ENCODE data around the gene GALNS. TPM values are rescaled to one million over a fixed set of nuclear protein-coding genes. Genes with fewer than 3 reads are reported as not detected.

The GALNS gene
- total and polyA plus RNA-seq, 2 of the 8 experiments (the other 6 are each of a cell fraction or from before 2014, with no cell fraction given), result 8.9 to 17.8 TPM

DNA sequence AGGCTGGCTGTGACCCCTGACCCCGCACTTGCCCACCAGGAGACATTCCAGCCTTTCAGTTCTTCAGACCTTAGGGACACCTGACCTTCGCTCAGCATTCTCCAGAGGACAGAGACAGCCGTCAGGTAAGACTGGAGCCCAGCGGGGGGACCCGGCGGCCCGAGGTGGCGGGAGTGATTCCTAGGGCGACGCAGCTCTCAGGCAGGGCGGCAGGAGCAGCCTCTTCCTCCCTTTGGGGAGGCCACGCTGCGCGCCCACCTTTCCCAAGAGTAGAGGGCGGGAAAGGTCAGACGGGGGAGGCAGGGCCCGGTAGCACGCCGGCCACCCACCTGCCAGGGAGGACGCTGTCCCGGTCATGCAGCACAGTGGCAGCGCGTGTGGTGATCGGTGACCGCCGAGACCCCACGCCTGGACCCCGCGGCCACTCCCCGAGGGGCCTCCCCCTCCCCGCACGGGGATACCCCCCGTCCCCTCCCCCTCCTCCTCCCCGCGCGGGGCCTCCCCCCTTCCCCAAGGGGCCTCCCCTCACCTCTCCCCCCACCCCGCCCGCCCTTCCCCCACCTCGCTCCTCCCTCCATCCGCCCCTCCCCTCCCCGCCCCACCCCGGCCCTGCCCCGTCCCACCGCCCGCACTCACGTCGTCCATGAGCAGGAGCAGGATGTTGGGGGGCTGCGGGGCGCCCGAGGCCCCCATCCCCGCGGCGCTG is 472 bp downstream of the GALNS start:
- Histone ChIP-seq H2BK20ac (ENCODE audit: low read length) (no peak overlapping the region), H4K91ac (replicated peaks; ENCODE audit: insufficient read length, low read length) (peak overlapping the region; percentile 53), H3K18ac (ENCODE audit: extremely low read depth, low read length) (no peak overlapping the region; the same call in 1 of the 2 replicates), H4K5ac (ENCODE audit: insufficient read length, low read depth, low read length) (peak overlapping the region; percentile 4), H3K79me1 (ENCODE audit: low read depth, low read length) (peaks cover 4% of the 10 kb centered on the region; the same call in 1 of the 2 replicates), H2BK15ac (ENCODE audit: low read length) (no peak overlapping the region), H3K14ac (ENCODE audit: insufficient read length) (no peak overlapping the region), H3K4me2 (ENCODE audit: insufficient read depth in 1 of 2, low read depth in 2 of 2, low read length in 2 of 2) (peak overlapping the region; percentile 49 to 100), H3K4ac (replicated peaks; ENCODE audit: insufficient read length, low read depth, low read length) (no peak overlapping the region), H2BK12ac (ENCODE audit: low read depth, low read length) (no peak overlapping the region), H3K56ac (replicated peaks; ENCODE audit: insufficient read length, low read depth, low read length) (no peak overlapping the region), H3K9ac (replicated peaks in 1 of 4; ENCODE audit: extremely low read depth in 1 of 4, low read depth in 3 of 4, low read length in 3 of 4) (no peak overlapping the region; a peak in 2 of 7 replicates), H3K79me2 (ENCODE audit: control insufficient read depth in 1 of 2, insufficient read depth in 2 of 2, low read length in 2 of 2) (peaks cover 0 to 12% of the 10 kb centered on the region in 2 experiments; a peak in 1 of 4 replicates), H3K4me3 (ENCODE audit: extremely low read depth in 1 of 4, insufficient read depth in 2 of 4, low read depth in 3 of 4, low read length in 4 of 4) (peak overlapping the region; percentile 51 to 94 (median 77)), H2BK5ac (ENCODE audit: low read depth, low read length) (no peak overlapping the region; the same call in 1 of the 2 replicates), H3K23me2 (ENCODE audit: low read depth, low read length) (peaks cover 2% of the 10 kb centered on the region), H4K20me1 (replicated peaks in 1 of 2; ENCODE audit: control insufficient read depth in 1 of 2, insufficient read depth in 2 of 2, low read length in 2 of 2) (peaks cover 4 to 10% of the 10 kb centered on the region in 2 experiments), H3K4me1 (replicated peaks in 1 of 4; ENCODE audit: control insufficient read depth in 3 of 4, insufficient read depth in 4 of 4, low read length in 3 of 4) (peaks cover 0 to 5% (median 3%) of the 10 kb centered on the region in 4 experiments; a peak in 5 of 7 replicates), H2AFZ (ENCODE audit: low read length) (no peak overlapping the region), H4K8ac (ENCODE audit: extremely low read depth, insufficient read depth, low read length) (no peak overlapping the region; the same call in 1 of the 2 replicates), H3K9me3 (ENCODE audit: insufficient read depth in 2 of 2, low read depth in 1 of 2, low read length in 1 of 2) (peaks cover 0 to 5% of the 10 kb centered on the region in 2 experiments; a peak in 1 of 4 replicates), H3K23ac (ENCODE audit: insufficient read length) (no peak overlapping the region), H2BK120ac (replicated peaks; ENCODE audit: low read depth, low read length) (no peak overlapping the region), H3K27ac (ENCODE audit: low read depth, low read length) (no peak overlapping the region; the same call in 1 of the 2 replicates), H3K36me3 (ENCODE audit: control insufficient read depth in 2 of 4, insufficient read depth in 4 of 4, low read length in 3 of 4) (peaks cover 10 to 19% (median 13%) of the 10 kb centered on the region in 4 experiments), H3K27me3 (replicated peaks in 1 of 4; ENCODE audit: control insufficient read depth in 3 of 4, extremely low read depth in 1 of 4, insufficient read depth in 3 of 4, low read length in 3 of 4) (no peaks in the 10 kb centered on the region), H2AK5ac (ENCODE audit: low read depth, low read length) (no peak overlapping the region)
- ChIA-PET CTCF (ENCODE audit: partially characterized antibody) (interaction anchor here (0.8 to 4.1 kb wide), 6 partner anchors 24 to 224 kb away, joined by 3 to 29 read pairs (median 7); partner anchors contain the start of gene APRT), POLR2A (ENCODE audit: partially characterized antibody) (interaction anchor here (0.6 to 3.4 kb wide), 5 partner anchors 25 to 230 kb away, joined by 3 to 25 read pairs (median 3); partner anchors contain the start of gene APRT)
- WGBS, 2 experiments (ENCODE audit: extremely low coverage in 1 of 2, insufficient coverage in 1 of 2, insufficient read length in 1 of 2, insufficient replicate concordance in 2 of 2, low coverage in 1 of 2, low lambda C conversion rate in 2 of 2, missing lambda C conversion rate in 1 of 2), result 6% methylated on average over 16 of the region's 53 CpGs; no CpG with 5 or more reads in 1 of the 2 experiments
- FAIRE-seq (no peak), DNase-seq (ENCODE audit: low read depth in 1 of 2, low spot score in 2 of 2) (peak in 1 of 2 experiments; percentile 72)
- TF ChIP-seq CREB1 (IDR thresholded peaks at IDR 0.05) (0 out of 2 replicates have a peak, but pooled peaks have one; percentile 9), TAF1 (IDR thresholded peaks at IDR 0.05; ENCODE audit: low read depth, low read length) (no peak), SP1 (IDR thresholded peaks at IDR 0.05; ENCODE audit: low read depth, low read length) (no peak), HDAC6 (IDR thresholded peaks at IDR 0.05; ENCODE audit: low read depth, low read length) (no peak), MAX (IDR thresholded peaks at IDR 0.05) (0 out of 2 replicates have a peak, but pooled peaks have one; percentile 38), SIN3A (conservative IDR thresholded peaks at IDR 0.05 in 1 of 2, IDR thresholded peaks at IDR 0.05 in 1 of 2; ENCODE audit: low read depth in 1 of 2, low read length in 2 of 2) (peak in 1 of 2 experiments; percentile 49; a peak in 1 of 4 replicates), ASH2L (IDR thresholded peaks at IDR 0.05; ENCODE audit: low read length) (no peak), POLR2A (IDR thresholded peaks at IDR 0.05; ENCODE audit: control extremely low read depth in 1 of 2, low read depth in 2 of 2, low read length in 2 of 2) (no peak)
- TF ChIP-seq, protein P1, sequence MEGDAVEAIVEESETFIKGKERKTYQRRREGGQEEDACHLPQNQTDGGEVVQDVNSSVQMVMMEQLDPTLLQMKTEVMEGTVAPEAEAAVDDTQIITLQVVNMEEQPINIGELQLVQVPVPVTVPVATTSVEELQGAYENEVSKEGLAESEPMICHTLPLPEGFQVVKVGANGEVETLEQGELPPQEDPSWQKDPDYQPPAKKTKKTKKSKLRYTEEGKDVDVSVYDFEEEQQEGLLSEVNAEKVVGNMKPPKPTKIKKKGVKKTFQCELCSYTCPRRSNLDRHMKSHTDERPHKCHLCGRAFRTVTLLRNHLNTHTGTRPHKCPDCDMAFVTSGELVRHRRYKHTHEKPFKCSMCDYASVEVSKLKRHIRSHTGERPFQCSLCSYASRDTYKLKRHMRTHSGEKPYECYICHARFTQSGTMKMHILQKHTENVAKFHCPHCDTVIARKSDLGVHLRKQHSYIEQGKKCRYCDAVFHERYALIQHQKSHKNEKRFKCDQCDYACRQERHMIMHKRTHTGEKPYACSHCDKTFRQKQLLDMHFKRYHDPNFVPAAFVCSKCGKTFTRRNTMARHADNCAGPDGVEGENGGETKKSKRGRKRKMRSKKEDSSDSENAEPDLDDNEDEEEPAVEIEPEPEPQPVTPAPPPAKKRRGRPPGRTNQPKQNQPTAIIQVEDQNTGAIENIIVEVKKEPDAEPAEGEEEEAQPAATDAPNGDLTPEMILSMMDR (IDR thresholded peaks at IDR 0.05; ENCODE audit: control extremely low read depth in 1 of 3, insufficient read depth in 1 of 3, low read depth in 1 of 3, low read length in 3 of 3), result no peak
